NOMO-1 (cell line): ENCODE results near the gene RPUSD4.

ENCODE experiments used
- DNase-seq, 2 experiments: peaks; one replicate each; lab custom pipeline; 2025; ENCODE audit not compliant: unreplicated experiment in 2 of 2; lab: John Stamatoyannopoulos, UW

RPUSD4 gene

GRCh38 chr11:126159719-126160344 is 51.6 kb downstream of the RPUSD4 start:
- no peak for DNase-seq

GRCh38 chr11:126158054-126158791 is 53.2 kb downstream of the RPUSD4 start:
- no peak for DNase-seq

GRCh38 chr11:126157326-126158030 is 54.0 kb downstream of the RPUSD4 start:
- DNase-seq: no peak

- no peak for DNase-seq
Measured at GRCh38 chr11:126156814-126157213, 54.6 kb downstream of the RPUSD4 start.

GRCh38 chr11:126155402-126156187 is 55.9 kb downstream of the RPUSD4 start:
- DNase-seq: no peak

GRCh38 chr11:126154691-126155090 is 56.8 kb downstream of the RPUSD4 start:
- no peak for DNase-seq

- no peak for DNase-seq
Measured at GRCh38 chr11:126153972-126154371, 57.5 kb downstream of the RPUSD4 start.

- no peak for DNase-seq
Measured at GRCh38 chr11:126153006-126153405, 58.4 kb downstream of the RPUSD4 start.

GRCh38 chr11:126152586-126152985 is 58.9 kb downstream of the RPUSD4 start:
- no peak for DNase-seq

GRCh38 chr11:126152152-126152551 is 59.3 kb downstream of the RPUSD4 start:
- DNase-seq: no peak
